Activated CD4-positive, alpha-beta T cell treated with anti-CD3 and anti-CD28 coated beads, Interleukin-10, Interleukin-2, amounts not matched to agents 100 ng/mL and 50 ng/mL, durations not matched to agents 16 hours and 8 hours (primary cell): ENCODE results near the gene ELFN1.
A peak's percentile ranks its signal among the peaks of the same experiment; 100 is the strongest.

ENCODE experiments used
- DNase-seq: peaks from one replicate; pipeline ENCODE4 v3.0.0-alpha.2; 2020

Gene ELFN1

GRCh38 chr7:1745576-1746490, 75.8 kb downstream of the ELFN1 start:
- DNase-seq: no peak

DNA sequence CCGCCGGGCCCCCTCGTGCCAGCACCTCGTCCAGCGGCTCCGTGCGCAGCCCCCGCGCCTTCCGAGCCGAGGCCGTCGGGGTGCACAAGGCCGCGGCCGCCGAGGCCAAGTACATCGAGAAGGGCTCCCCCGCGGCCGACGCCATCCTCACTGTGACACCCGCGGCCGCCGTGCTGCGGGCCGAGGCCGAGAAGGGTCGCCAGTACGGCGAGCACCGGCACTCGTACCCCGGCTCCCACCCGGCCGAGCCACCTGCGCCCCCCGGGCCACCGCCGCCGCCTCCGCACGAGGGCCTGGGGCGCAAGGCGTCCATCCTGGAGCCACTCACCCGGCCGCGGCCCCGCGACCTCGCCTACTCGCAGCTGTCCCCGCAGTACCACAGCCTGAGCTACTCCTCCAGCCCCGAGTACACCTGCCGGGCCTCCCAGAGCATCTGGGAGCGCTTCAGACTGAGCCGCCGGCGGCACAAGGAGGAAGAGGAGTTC, 76.5 kb downstream of the ELFN1 start:
- DNase-seq: no peak

GRCh38 chr7:1747004-1747801, 77.1 kb downstream of the ELFN1 start:
- no peak for DNase-seq

GRCh38 chr7:1748076-1748838, 78.2 kb downstream of the ELFN1 start:
- DNase-seq: no peak

- DNase-seq: no peak
These were observed 78.7 kb downstream of the ELFN1 start for GRCh38 chr7:1748839-1749173.

- DNase-seq: no peak
These were observed 79.3 kb downstream of the ELFN1 start for GRCh38 chr7:1749351-1749863.

GRCh38 chr7:1749864-1750466, 79.9 kb downstream of the ELFN1 start:
- no peak for DNase-seq

DNA sequence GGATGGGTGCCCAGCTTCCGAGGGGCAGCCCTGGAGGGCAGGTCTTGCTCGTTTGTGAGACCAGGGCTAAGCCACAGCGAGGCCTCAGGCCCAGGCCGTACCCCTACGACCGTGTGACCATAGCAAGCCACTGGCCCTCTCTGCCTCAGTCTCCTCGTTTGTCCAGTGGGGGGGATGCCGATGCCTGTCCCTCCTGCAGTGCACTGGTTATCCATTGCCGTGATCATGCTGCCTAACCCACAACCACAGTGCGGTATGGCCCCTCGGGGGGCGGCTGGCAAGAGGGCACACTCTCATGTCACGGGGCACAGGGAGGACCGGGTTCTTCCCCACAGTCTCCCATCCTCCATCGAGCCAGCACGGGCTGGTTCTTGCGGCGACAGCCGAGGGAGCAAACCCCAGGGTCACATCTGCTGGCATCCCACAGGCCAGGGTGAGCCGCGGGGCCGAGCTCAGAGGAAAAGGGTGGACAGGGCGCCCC, 80.5 kb downstream of the ELFN1 start:
- no peak for DNase-seq

DNA sequence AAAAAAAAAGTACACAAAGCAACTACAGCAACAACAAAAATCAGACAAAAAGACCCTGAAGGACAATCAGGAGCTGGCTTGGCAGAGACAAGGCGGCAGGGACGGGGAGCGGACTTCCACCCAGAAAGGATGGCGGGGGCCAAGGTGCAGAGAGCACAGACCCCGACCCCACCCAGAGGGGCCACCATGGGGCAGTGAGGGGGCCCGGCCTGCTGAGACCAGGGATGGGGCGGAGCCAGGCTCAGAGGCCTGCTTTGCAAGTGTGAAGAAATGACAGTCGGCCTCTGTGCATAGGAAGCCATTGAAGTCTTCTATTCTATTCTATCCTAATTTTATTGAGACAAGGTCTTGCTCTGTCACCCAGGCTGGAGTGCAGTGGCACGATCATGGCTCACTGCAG, 82.0 kb downstream of the ELFN1 start:
- no peak for DNase-seq

DNA sequence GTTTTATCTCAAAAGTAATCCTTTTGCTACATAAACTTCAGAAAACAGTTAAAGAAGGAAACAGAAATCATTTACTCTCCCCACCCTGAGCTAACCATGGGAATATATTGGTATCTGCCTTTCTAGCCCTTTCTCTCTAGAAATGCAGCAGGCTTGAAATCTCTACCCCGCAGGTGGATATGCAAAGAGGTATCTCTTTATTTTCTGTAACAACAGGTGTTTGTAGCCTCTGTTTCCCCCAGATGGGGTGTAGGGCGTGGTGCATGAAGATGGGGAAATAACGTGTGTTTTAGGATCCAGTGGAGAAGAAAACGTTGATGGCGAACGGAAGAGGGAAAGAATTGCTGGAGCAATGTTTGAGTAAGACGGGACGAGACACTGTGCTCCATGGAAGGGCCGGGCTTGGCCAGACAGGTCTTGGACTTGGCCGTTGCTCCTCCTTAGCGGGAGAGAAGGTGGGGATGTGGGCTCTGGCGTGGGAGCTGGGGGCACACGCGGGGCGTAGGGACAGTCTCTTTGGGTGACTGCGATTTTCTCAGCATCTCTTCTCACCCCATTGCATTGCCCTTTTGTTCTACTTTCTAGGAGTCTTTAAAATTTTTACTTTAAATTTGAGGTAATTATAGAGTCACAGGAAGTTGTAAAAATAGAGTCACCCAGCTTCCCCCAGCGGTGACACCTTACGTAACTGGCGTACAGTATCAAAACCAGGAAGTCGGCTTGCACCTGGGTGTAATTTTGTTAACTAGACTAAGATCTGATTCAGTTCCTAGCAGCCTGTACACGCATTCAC, 82.9 kb downstream of the ELFN1 start:
- DNase-seq: no peak

DNA sequence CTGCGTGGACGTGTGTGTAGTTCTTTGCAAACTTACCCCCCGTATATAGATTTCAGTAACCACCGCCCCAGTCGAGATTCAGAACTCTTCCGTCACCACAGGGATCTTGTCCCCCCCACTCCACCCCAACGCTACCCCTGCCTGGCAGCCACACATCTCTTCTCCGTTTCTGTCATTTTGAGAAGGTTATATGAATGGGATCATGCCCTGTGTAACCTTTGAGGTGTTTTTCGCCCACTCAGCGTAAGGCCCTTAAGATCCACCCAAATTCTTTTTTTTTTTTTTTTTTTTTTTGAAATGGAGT, 83.4 kb downstream of the ELFN1 start:
- no peak for DNase-seq

DNA sequence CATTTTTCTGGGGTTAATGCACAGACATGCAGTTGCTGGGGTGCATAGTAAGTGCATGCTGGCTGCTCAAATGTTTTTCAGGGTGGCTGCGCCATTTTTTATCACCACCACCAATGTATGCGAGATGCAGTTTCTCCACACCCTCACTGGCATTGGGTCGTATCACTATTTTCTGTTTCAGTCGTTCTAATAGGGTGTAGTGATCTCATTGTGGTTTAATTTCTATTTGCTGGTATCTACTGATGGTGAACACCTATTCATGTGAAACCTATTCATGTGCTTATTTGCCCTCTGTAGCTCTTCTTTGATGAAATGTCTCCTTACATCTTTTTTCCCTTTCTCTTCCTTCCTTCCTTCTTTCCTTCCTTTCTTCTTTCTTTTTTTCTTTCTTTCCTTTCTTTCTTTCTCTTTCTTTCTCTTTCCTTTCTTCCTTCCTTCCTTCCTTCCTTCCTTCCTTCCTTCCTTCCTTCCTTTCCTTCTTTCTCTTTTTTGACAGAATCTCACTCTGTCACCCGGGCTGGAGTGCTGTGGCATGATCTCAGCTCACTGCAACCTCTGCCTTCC, 84.3 kb downstream of the ELFN1 start:
- DNase-seq: no peak

DNA sequence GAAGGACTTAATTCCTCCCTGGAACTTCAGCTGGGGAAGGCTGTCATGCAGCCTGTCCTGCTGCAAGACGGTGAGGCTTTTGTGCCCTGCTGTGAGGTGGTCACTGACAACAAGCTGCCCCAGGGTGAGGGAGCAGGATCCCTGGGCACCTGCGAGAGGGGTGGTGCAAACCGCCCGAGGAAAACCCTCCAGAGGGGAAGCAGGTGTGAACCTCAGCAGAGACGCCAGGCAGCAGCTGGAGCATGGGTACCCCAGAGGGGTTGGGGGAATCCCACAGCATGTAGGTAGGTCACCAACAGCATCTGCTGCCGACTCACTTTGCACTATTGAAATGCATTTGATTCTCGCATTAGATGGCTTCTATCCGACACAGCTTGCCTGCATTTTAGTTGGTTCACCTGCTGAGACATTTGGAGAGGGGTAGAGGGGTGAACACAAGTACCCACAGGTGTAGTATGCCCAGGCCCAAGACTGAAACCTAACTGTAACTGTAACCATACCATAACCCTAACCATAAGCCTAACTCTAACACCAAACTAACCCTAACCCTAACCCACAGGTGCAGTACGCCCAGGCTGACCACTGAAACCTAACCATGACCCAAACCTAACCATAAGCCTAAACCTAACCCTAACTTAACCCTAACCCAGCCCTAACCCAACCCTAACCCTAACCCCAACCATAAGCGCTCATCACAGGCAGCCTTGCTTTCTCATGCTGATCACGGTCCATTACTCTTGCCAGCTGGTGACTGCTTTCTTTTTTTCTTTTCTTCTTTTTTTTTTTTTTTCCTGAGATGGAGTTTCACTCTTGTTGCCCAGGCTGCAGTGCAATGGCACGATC, 85.9 kb downstream of the ELFN1 start:
- DNase-seq: no peak

DNA sequence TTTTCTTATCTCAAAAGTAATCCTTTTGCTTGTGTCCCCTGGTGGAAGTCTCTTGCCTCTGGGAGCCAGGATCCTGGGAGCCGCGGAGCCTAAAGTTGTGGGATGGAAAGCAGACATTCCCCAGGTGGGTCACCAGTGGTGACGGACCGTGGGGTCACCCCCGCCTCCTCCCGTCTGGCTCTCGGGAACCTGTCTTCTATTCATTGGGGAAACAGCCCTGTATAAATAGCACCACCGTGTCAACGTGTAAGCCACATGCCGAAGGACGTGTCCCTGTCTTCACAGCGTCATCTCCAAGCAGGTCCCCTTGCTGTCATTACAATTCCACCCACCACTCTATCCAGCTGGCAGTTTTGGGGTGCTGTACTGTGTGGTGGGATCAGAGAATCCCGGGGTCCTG, 87.5 kb downstream of the ELFN1 start:
- DNase-seq: no peak

DNA sequence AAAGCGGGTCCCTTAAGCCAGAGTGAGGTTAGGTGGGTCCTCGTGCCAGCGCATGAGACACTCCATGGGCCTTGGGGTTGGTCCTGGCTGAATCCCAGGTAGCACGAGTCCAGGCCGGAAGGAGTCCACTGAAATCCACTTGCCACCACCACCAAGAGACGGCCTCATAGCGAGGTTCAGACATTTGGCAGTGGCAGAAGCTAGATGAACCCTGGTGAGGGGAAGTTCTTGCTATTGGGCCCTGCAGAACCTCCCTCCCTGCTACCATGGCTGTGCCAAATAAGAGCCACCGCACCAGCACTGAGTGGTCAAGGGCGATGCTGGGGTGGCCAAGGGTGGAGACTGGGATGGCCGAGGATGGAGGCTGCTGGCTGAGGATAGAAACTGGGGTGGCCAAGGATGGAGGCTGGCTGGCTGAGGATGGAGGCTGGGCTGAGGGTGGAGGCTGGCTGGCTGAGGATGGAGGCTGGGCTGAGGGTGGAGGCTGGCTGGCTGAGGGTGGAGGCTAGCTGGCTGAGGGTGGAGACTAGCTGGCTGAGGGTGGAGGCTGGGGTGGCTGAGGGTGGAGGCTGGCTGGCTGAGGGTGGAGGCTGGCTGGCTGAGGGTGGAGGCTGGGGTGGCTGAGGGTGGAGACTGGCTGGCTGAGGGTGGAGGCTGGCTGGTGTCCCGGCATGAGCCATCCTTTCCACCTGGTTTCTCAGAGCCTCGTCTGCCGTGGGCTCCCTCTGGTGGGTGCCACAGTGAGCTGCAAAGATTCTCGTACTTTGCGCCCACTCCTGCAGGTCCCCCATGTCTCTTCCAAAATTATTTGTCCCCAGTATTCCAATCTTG, 88.2 kb downstream of the ELFN1 start:
- peak; percentile 25 for DNase-seq

DNA sequence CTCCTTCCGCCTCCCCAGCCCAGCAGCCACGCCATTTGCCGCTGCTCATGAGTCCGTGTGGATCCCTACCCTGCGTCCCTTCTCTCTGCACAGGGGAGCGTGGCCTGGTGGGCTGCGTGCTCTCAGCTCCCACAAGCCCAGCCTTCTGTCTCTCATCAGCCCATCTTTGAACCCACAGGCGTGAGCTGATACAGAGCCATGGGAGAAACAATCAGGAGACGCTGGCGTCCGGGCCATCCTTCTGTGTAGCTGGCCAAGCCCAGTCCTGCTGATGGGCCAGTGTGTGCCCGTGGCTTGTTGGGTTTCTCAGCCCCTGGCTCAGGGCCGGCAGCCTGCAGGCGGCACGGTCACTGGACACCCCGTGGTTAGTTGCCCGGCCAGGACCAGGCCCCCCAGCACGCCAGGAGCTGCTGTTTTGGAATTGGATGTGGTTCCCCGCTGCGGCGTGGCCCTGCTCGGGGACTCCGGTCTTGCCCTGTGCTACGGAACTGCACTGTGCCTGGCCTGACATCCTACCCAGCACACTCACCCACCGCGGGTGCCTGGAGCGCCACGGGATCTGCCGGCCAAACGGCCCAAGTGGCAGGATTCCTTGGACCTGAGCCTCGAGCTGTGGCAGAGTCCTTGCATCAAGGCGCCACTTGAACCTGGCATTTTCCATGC, 88.9 kb downstream of the ELFN1 start:
- DNase-seq: no peak

- no peak for DNase-seq
These were observed 91.0 kb downstream of the ELFN1 start for GRCh38 chr7:1761097-1761496.

DNA sequence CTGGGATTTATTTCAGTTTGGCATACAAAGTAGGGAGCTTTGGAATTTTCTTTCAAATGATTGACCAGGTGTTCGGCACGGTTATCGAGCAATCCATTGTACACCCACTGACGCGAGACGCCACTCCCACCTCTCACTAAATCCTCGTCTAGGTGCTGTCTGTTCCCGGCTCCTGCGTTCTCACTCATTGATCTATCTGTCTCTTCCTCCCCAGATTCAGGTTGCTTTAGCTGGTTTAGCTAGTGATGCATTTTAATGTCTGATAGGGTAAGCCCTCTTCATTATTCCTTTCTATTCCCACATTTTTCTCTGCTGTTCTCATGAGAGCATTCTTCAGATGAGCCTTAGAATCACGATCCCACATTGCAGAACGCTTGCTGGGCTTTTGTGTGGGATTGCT, 91.7 kb downstream of the ELFN1 start:
- no peak for DNase-seq
